Activated T-cell treated with anti-CD3 and anti-CD28 coated beads, Interleukin-2, amount 50 U/mL, for 1 hour (primary cell): Measurements from ENCODE around the gene FMN1.

Source experiments
- DNase-seq: peaks from one replicate; pipeline ENCODE4 v3.0.0-alpha.2; 2020

The FMN1 gene

GRCh38 chr15:33047077-33047476 lies 147.4 kb downstream of the FMN1 start:
- no peak for DNase-seq

DNA sequence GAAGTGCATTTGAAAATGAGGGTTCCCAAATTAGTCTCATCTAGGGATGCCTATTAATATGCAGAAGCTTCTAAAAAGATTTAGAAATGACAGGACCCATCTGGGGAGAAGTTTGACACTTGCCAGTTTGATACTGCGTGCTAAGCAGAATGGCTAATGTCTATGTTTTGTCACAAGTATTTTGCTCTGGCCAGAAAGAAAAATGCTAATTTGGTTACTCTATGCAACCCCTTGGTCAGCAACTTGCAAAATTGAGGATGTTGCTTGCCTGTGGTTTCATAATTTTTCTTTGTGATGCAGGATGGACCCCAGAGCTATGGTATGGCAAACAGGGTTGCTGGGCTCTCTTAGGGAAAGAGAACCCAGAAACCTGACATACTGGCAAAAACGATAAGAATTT lies 148.2 kb downstream of the FMN1 start:
- DNase-seq, result no peak

DNA sequence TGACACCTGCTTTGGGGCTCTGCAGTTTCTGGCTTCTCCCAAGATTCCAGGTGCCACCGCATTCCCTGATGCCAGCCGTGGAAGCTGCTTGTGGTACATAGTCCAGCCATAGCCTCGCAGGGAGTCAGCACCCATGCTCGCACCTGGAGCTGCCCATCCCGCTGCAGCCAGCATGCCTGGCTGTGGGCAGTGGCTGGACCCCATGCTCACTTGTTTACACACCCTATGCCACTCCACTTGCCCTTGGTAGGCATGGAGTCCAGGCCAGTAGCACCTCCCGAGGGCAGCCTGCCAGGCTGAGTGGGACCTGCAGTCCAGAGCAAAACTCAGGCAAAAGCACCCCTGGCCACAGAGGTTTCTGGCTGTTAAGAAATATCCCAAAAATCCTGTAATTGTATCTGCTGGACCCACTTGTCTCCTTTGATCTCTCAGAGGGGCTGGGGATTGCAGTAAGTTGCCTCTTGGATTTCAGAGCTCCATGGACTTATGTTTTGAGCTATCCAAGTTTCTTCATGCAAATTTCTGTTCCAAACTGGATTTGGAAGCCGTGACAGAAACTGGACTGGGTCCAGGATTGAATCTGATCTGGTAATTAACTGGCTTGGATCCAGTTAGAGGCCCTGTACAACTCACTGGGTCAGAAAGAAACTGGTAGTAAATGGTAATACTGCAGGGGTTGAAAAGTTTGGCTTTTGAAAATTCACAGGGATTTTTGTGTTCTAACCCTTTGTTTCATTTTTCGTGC lies 149.3 kb downstream of the FMN1 start:
- no peak for DNase-seq

GRCh38 chr15:33044598-33044997 lies 149.9 kb downstream of the FMN1 start:
- DNase-seq, result no peak

GRCh38 chr15:33043636-33044035 lies 150.9 kb downstream of the FMN1 start:
- no peak for DNase-seq

GRCh38 chr15:33040496-33040895 lies 154.0 kb downstream of the FMN1 start:
- DNase-seq, result no peak

- no peak for DNase-seq
These were observed 159.9 kb downstream of the FMN1 start for GRCh38 chr15:33034588-33034987.

- no peak for DNase-seq
These were observed 162.5 kb downstream of the FMN1 start for GRCh38 chr15:33032053-33032452.

GRCh38 chr15:33031324-33031821 lies 163.1 kb downstream of the FMN1 start:
- DNase-seq, result no peak

GRCh38 chr15:33030315-33030714 lies 164.2 kb downstream of the FMN1 start:
- DNase-seq, result no peak

DNA sequence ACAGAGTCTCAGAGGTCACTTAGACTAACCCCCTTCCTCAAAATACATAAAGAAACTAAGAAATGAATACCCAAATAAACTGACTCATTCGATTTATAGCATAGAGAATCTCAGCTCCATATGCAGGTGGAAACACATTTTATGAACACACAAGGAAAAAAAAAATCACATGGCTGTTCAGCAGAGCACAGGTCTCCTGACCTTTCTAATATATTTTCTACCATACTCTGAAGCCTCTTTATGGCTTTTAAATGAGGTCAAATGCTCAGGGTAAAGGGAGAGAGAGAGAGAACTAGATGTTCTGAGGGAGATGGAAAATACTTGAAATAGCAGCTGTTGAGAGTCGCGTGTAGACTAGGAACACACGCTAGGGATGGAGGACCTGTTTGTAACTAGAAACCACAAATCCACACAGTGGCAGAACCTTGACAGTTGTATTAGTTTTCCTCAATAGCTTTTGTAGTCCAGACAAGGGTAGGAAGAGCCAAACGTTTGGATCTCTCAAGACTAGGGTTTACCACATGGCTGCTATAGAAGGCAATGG lies 165.3 kb downstream of the FMN1 start:
- DNase-seq, result no peak

DNA sequence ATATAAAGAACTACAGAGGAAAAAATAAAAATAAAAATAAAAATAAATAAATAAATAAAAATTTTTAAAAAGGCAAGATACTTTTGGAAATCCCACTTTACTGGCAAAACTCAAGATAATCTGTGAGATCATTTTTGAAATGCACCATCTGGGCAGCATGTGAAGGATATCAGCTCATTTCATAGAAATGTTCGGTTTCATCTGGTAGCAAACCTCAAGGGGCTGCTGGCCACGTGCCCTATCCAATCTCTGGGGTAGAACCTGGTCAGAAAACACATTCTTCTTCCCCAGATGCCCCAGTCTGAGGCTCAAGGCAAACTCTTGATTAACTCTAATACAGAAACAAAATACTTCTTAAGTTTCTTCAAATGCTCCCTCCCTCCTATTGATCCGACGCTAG lies 166.0 kb downstream of the FMN1 start:
- no peak for DNase-seq

- DNase-seq, result no peak
These were observed 167.0 kb downstream of the FMN1 start for GRCh38 chr15:33027306-33028035.

DNA sequence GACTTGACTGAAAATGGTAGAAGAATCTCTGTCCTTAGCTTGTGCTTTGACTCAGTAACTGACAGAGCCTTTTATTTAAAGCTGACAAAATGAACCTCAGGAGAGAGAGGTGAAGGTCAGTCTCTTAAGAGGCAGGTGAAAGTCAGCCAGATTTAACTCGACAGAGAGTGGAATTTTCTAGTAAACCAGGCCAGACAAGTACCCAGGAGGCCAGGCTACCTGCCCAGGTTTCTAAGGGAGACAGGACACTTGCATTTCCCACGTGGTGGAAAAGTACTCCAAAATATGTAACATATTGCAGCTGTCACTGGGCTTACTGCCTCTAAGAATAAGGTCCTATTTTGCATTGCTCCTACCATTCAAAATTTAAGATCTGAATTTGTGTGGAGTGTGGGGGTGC lies 167.9 kb downstream of the FMN1 start:
- DNase-seq, result no peak

DNA sequence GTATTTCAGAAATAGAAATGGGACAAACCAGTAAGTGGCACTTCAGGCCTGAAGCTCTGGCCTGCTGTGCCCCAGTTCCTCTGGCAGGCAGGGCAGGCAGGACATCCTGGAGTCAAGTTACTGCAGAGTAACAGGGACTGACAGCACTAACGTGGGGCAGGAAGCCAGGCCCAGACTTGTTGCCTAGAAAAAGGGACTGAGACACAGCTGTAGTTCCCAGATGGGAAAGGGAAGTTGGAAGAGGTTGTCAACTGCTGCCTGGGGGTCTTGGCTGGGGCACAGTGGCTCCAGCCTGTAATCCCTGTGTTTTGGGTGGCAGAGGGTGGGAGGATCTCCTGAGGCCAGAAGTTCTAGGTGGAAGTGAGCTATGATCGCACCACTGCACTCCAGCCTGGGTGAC lies 171.9 kb downstream of the FMN1 start:
- DNase-seq, result no peak

- DNase-seq, result no peak
These were observed 172.6 kb downstream of the FMN1 start for GRCh38 chr15:33021806-33022389.

- no peak for DNase-seq
These were observed 175.0 kb downstream of the FMN1 start for GRCh38 chr15:33019354-33019981.

DNA sequence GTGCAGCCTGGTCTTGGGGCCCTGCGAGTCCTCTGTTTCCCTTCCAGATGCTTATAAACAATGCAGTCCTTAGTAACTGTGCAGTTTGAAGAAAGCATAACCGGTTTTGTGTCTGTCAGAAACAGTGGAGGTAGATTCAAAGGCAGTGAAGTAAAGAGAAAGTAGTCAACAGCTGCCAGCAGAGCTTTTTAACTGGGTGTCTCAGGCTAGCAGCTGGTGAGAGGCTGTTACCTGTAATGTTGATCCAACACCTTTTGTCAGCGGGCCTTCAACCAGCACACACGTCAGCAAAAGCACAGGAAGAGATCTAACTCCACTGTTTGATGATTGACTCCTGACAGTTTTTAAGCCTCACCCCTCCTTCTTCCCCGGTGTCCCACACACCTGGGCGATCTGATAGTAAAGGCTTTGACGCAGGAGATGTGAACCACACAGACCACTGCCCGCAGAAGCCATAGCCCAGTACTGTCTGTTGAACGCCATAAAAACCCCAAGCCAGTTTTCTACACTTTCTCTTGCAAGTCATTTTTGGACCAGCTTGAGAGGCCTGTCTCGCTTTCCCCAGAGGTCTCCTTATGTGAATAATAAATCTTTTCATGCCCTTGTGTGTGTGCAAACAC lies 178.0 kb downstream of the FMN1 start:
- DNase-seq, result peak; percentile 23

DNA sequence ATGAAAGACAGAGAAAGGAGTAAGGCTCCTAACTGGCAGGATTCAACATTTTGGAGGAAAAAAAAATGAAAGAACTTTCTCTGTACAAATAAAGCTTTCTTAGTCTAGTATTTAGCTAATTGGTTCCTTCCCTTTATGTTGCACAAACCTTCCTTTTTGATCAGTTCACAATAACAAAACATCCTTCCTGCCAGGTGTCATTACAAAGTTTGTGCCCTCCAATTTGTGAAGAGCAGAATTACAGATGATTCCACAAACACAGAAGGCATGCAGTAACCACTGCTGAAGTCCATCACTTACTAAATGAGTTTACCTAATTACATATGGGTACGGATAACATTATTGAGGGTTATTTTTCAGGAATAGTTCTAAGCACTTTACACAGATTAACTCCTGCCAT lies 179.9 kb downstream of the FMN1 start:
- DNase-seq, result no peak

- DNase-seq, result no peak
These were observed 180.6 kb downstream of the FMN1 start for GRCh38 chr15:33013827-33014445.

GRCh38 chr15:33011976-33012375 lies 182.5 kb downstream of the FMN1 start:
- no peak for DNase-seq

DNA sequence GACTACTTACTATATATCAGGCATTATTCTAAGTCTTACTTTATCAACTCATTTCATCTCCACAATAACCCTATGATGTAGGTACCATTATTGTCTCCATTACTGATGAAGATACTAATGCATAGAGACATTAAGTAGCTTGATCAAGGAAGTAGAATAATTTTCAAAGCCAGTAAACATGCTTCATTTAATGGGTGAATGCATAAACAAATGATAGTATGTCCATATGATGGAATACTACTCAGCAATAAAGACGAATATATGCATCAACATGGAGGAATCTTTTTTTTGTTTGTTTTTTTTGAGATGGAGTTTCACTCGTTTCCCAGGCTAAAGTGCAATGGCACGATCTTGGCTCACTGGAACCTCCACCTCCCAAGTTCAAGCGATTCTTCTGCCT lies 184.9 kb downstream of the FMN1 start:
- DNase-seq, result no peak
